Liver (tissue), 3 donors: ENCODE data around the gene ARHGAP10.

Experiments
- JUND ChIP-seq, 2 donors: IDR thresholded peaks; 2 replicates each; pipeline ENCODE4 v1.6.1; 2016; ENCODE audit warnings: antibody characterized with exemption in 2 of 2
- NR2F2 ChIP-seq: IDR thresholded peaks from 2 replicates; pipeline ENCODE4 v1.6.1; 2016; ENCODE audit warnings: antibody characterized with exemption
- SP1 ChIP-seq: IDR thresholded peaks from 2 replicates; pipeline ENCODE4 v1.6.1; 2018; ENCODE audit warnings: antibody characterized with exemption, mild to moderate bottlenecking
- YY1 ChIP-seq: IDR thresholded peaks from 2 replicates; pipeline ENCODE4 v1.6.1; 2016; ENCODE audit warnings: antibody characterized with exemption, mild to moderate bottlenecking
- TF ChIP-seq, protein P1 (sequence below): IDR thresholded peaks from 2 replicates; pipeline ENCODE4 v1.6.1; 2016; ENCODE audit warnings: antibody characterized with exemption
- TF ChIP-seq, protein P2 (sequence below): fragments of 150-350 bp; IDR thresholded peaks from 2 replicates; pipeline ENCODE4 v1.5.1; 2017; ENCODE audit warnings: improper control_type of control experiment, low read depth, low read length; ENCODE audit not compliant: missing input control
- donor health status: healthy.
- donor health status: healthy.

DNA sequence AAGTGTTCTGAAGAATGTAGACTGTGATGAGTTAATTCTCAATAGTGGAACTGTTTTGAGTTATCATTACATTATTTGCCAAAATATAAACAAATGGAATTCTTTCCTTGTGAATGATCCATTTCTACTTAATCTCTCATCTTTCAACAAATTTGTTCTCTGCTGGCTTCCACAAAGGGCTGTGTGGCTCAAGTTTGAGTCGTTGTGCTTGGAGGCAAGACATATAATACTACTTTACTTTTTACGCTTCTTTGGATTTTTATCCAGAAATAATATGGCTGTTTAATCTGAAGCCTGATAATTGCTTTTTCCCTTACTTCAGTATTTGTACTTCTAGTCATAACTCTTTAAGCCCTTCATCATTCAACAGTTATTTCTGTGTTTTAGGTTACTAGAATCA is 169.5 kb downstream of the ARHGAP10 start:
- TF ChIP-seq, protein P1, sequence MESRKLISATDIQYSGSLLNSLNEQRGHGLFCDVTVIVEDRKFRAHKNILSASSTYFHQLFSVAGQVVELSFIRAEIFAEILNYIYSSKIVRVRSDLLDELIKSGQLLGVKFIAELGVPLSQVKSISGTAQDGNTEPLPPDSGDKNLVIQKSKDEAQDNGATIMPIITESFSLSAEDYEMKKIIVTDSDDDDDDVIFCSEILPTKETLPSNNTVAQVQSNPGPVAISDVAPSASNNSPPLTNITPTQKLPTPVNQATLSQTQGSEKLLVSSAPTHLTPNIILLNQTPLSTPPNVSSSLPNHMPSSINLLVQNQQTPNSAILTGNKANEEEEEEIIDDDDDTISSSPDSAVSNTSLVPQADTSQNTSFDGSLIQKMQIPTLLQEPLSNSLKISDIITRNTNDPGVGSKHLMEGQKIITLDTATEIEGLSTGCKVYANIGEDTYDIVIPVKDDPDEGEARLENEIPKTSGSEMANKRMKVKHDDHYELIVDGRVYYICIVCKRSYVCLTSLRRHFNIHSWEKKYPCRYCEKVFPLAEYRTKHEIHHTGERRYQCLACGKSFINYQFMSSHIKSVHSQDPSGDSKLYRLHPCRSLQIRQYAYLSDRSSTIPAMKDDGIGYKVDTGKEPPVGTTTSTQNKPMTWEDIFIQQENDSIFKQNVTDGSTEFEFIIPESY: no peak
- no peak for TF ChIP-seq YY1
- TF ChIP-seq, protein P2, sequence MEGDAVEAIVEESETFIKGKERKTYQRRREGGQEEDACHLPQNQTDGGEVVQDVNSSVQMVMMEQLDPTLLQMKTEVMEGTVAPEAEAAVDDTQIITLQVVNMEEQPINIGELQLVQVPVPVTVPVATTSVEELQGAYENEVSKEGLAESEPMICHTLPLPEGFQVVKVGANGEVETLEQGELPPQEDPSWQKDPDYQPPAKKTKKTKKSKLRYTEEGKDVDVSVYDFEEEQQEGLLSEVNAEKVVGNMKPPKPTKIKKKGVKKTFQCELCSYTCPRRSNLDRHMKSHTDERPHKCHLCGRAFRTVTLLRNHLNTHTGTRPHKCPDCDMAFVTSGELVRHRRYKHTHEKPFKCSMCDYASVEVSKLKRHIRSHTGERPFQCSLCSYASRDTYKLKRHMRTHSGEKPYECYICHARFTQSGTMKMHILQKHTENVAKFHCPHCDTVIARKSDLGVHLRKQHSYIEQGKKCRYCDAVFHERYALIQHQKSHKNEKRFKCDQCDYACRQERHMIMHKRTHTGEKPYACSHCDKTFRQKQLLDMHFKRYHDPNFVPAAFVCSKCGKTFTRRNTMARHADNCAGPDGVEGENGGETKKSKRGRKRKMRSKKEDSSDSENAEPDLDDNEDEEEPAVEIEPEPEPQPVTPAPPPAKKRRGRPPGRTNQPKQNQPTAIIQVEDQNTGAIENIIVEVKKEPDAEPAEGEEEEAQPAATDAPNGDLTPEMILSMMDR: no peak
- TF ChIP-seq NR2F2: no peak
- TF ChIP-seq JUND (IDR thresholded peaks at IDR 0.05): no peak
- no peak for TF ChIP-seq SP1
